Natural killer cell (primary cell): ENCODE data around the gene JADE2. TPM values are rescaled to one million over a fixed set of nuclear protein-coding genes. Genes with fewer than 3 reads are reported as not detected.

Source experiments
- ATAC-seq, 3 donors: fragments of 150-1000 bp in 2 of 3; fragments of 200-7000 bp in 1 of 3; cut with Tn5 transposase; 1 replicate in 1 of 3; 2 replicates in 2 of 3; pipeline ENCODE4 v1.10.0; 2021; ENCODE audit warnings: mild to moderate bottlenecking in 2 of 3, moderate library complexity in 2 of 3
- DNase-seq, 2 donors: peaks; one replicate each; pipeline versions ENCODE4 v3.0.0 to v3.0.0-alpha.2; 2013 to 2021; ENCODE audit warnings: mixed read lengths in 1 of 2
- H3K27ac ChIP-seq: one replicate; pipeline ENCODE4 v1.5.1; 2013; ENCODE audit warnings: mild to moderate bottlenecking, low read length
- H3K27me3 ChIP-seq: one replicate; pipeline ENCODE4 v1.6.1; 2013; ENCODE audit warnings: low read length; ENCODE audit not compliant: control insufficient read depth, insufficient read depth
- H3K36me3 ChIP-seq: one replicate; pipeline ENCODE4 v1.6.1; 2013; ENCODE audit warnings: low read length; ENCODE audit not compliant: control insufficient read depth, insufficient read depth
- H3K4me1 ChIP-seq: one replicate; pipeline ENCODE4 v1.6.1; 2013; ENCODE audit warnings: low read length; ENCODE audit not compliant: control insufficient read depth, insufficient read depth
- H3K4me3 ChIP-seq: one replicate; pipeline ENCODE4 v1.5.1; 2013; ENCODE audit warnings: low read length
- H3K9me3 ChIP-seq: one replicate; pipeline ENCODE4 v1.6.1; 2013; ENCODE audit warnings: low read length; ENCODE audit not compliant: control insufficient read depth, insufficient read depth
- H3K27ac Mint-ChIP-seq, 2 donors: one replicate each; pipeline ENCODE4 v1.8.0; 2022; ENCODE audit warnings: mild to moderate bottlenecking in 2 of 2, mixed read lengths in 2 of 2, moderate library complexity in 1 of 2
- H3K27me3 Mint-ChIP-seq, 2 donors: one replicate each; pipeline ENCODE4 v1.8.0; 2022; ENCODE audit warnings: low read depth in 2 of 2, mixed read lengths in 2 of 2
- H3K36me3 Mint-ChIP-seq: one replicate; pipeline ENCODE4 v1.8.0; 2022; ENCODE audit warnings: mixed read lengths
- H3K4me1 Mint-ChIP-seq, 2 donors: one replicate each; pipeline ENCODE4 v1.8.0; 2022; ENCODE audit warnings: mixed read lengths in 2 of 2
- H3K4me3 Mint-ChIP-seq: one replicate; pipeline ENCODE4 v1.8.0; 2022; ENCODE audit warnings: mild to moderate bottlenecking, moderate library complexity, mixed read lengths
- H3K9me3 Mint-ChIP-seq, 2 donors: one replicate each; pipeline ENCODE4 v1.8.0; 2022; ENCODE audit warnings: mixed read lengths in 2 of 2
- WGBS: methylation state at CpG from one replicate; pipeline ENCODE4 v1.1.7; 2013; ENCODE audit warnings: missing lambda C conversion rate; ENCODE audit not compliant: insufficient coverage; 5-methylcytosine and 5-hydroxymethylcytosine counted together
- intact Hi-C: fragments of 100-400 bp; cut with micrococcal nuclease; formaldehyde crosslinking; loops from one replicate; pipeline ENCODE4 v1.14.2; 2022
- total RNA-seq, 4 donors: library from RNA; stranded (reverse); fragments of 120-200 nt in 1 of 4; gene quantifications; one replicate each; pipeline versions ENCODE4 v1.2.3 to v1.2.4, GENCODE V29; 2013 to 2022
- TF ChIP-seq, protein P1 (sequence below): fragments of 200-600 bp; IDR thresholded peaks from one replicate; pipeline ENCODE4 v1.8.0; 2022; ENCODE audit warnings: antibody characterized with exemption

The JADE2 gene
- total RNA-seq, 3 donors from 2014 or later (not counting 1 experiment from before 2014, with no cell fraction given): 130 to 174 (median 173) TPM

- no peak for DNase-seq
- Mint-ChIP-seq H3K27ac (peak overlapping the region in 1 of 2 donors; percentile 71), H3K36me3 (no peaks in the 10 kb centered on the region), H3K4me3 (no peak overlapping the region), H3K4me1 (peaks cover 5 to 6% of the 10 kb centered on the region in 2 donors), H3K27me3 (no peaks in the 10 kb centered on the region), H3K9me3 (no peaks in the 10 kb centered on the region)
- no peak overlapping the region for H3K27ac ChIP-seq
- peaks cover 15% of the 10 kb centered on the region for H3K36me3 ChIP-seq
- no peak for ATAC-seq
- WGBS: 92% methylated on average over 3 of the region's 3 CpGs
- H3K4me1 ChIP-seq: peaks cover 4% of the 10 kb centered on the region
- no peaks in the 10 kb centered on the region for H3K9me3 ChIP-seq
- H3K4me3 ChIP-seq: no peak overlapping the region
- intact Hi-C loops: loop anchor here (5.0 kb wide), 1 partner anchor 212 kb away; the partner anchor contains the start of gene UBE2B
- no peaks in the 10 kb centered on the region for H3K27me3 ChIP-seq
- TF ChIP-seq, protein P1, sequence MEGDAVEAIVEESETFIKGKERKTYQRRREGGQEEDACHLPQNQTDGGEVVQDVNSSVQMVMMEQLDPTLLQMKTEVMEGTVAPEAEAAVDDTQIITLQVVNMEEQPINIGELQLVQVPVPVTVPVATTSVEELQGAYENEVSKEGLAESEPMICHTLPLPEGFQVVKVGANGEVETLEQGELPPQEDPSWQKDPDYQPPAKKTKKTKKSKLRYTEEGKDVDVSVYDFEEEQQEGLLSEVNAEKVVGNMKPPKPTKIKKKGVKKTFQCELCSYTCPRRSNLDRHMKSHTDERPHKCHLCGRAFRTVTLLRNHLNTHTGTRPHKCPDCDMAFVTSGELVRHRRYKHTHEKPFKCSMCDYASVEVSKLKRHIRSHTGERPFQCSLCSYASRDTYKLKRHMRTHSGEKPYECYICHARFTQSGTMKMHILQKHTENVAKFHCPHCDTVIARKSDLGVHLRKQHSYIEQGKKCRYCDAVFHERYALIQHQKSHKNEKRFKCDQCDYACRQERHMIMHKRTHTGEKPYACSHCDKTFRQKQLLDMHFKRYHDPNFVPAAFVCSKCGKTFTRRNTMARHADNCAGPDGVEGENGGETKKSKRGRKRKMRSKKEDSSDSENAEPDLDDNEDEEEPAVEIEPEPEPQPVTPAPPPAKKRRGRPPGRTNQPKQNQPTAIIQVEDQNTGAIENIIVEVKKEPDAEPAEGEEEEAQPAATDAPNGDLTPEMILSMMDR: no peak
Observed at GRCh38 chr5:134584662-134585061, 59.2 kb downstream of the JADE2 start.

DNA sequence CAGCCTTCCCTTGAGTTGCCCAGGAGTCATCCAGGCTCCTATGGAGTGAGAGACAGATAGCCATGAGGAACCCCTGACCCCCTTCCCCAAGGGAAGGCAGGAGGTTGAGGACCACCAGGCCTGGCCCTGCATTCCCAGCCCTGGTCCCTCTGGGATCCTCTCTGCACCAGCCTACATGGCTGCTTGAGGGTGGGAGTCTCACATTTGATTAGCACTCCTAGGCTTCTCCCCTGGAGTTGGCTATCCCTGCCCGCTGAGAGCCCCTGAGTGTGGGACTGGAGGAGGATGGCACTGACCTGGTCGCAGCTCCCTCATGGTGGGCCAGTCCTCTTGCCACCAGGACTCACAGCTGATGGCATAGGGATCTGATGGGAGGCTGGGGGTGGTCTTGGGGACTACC is 60.5 kb downstream of the JADE2 start:
- TF ChIP-seq, protein P1: no peak
- WGBS: 96% methylated on average over 2 of the region's 2 CpGs
- no peak overlapping the region for H3K4me3 ChIP-seq
- H3K27ac ChIP-seq: no peak overlapping the region
- peaks cover 4% of the 10 kb centered on the region for H3K36me3 ChIP-seq
- Mint-ChIP-seq H3K4me1 (peaks cover 5 to 6% of the 10 kb centered on the region in 2 donors), H3K27ac (no peak overlapping the region), H3K36me3 (no peaks in the 10 kb centered on the region), H3K9me3 (no peaks in the 10 kb centered on the region), H3K4me3 (no peak overlapping the region), H3K27me3 (no peaks in the 10 kb centered on the region)
- no peak for DNase-seq
- H3K9me3 ChIP-seq: no peaks in the 10 kb centered on the region
- intact Hi-C loops: loop anchor here (1.0 to 5.0 kb wide), 4 partner anchors 173 to 402 kb away; partner anchors contain the start of gene UBE2B
- H3K4me1 ChIP-seq: peaks cover 4% of the 10 kb centered on the region
- ATAC-seq: no peak
- H3K27me3 ChIP-seq: no peaks in the 10 kb centered on the region

GRCh38 chr5:134586866-134587524 is 61.5 kb downstream of the JADE2 start:
- intact Hi-C loops: loop anchor here (1.0 to 5.0 kb wide), 4 partner anchors 174 to 403 kb away; partner anchors contain the start of gene UBE2B
- TF ChIP-seq, protein P1: peak; percentile 97
- H3K27me3 ChIP-seq: no peaks in the 10 kb centered on the region
- H3K27ac ChIP-seq: no peak overlapping the region
- no peak overlapping the region for H3K4me3 Mint-ChIP-seq
- H3K9me3 ChIP-seq: no peaks in the 10 kb centered on the region
- no peaks in the 10 kb centered on the region for H3K9me3 Mint-ChIP-seq
- peaks cover 5 to 6% of the 10 kb centered on the region in 2 donors for H3K4me1 Mint-ChIP-seq
- no peaks in the 10 kb centered on the region for H3K27me3 Mint-ChIP-seq
- peaks cover 4% of the 10 kb centered on the region for H3K4me1 ChIP-seq
- no peak overlapping the region for H3K4me3 ChIP-seq
- H3K36me3 ChIP-seq: no peaks in the 10 kb centered on the region
- H3K36me3 Mint-ChIP-seq: no peaks in the 10 kb centered on the region
- peak; percentile 85 to 92 (median 88) for ATAC-seq
- DNase-seq: peak; percentile 77 to 84
- peak overlapping the region in 1 of 2 donors; percentile 51 for H3K27ac Mint-ChIP-seq
- WGBS: 23% methylated on average over 12 of the region's 13 CpGs
